T47D (cell line): ENCODE results near the gene FRYL.
"Not testable (repeated sequence)": the region's sequence is repeated elsewhere in the genome, so short reads cannot be mapped to it uniquely, and the experiment has no call there.

Experiments
- DNase-seq, 2 experiments: peaks; one replicate each; pipeline versions ENCODE4 v3.0.0 to v3.0.0-alpha.2; 2011 to 2012; ENCODE audit warnings: low read depth in 1 of 2, low spot score in 1 of 2
- JUND ChIP-seq: IDR thresholded peaks from 2 replicates; pipeline ENCODE4 v1.6.1; 2012; ENCODE audit warnings: low read depth
- in situ Hi-C: cut with HindIII; loops from 2 replicates; pipeline ENCODE4 v1.10.0; 2016; ENCODE audit warnings: low sequenced_read_pairs, low pct_unique_long_range_greater_than_20kb

The FRYL gene

DNA sequence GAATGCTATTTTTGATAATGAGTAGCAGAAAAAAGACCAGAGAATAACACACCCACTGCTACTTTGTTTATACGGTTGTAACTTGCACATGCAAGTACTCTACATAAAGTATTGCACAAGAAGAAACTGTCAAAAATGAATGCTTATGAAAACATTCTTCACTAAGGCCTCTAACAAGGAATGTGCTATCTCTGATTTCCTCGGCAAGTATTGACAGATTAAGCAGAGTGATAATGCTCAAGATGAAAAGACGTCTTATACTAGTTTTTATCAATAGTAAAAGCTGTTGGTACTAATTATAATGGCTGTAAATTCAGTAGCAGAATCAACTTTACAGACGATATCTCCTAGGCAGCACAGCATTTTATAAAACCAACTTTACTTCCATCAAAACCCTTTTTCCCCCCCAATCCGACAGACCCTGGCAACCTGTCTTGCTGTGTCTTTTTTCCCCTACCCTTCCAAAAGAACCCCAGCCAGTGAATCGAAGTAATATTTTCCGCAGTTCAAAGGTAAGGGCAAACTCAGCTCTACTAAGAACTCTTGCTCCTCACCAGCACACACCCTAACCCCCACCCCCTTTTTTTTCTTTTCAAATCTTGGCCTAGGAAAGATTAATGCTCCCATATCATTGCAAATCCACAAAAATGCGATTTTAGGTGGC is 1.5 kb downstream of the FRYL start:
- peak in 1 of 2 experiments; percentile 4 for DNase-seq
- TF ChIP-seq JUND: no peak
- in situ Hi-C loops: no loop called here

DNA sequence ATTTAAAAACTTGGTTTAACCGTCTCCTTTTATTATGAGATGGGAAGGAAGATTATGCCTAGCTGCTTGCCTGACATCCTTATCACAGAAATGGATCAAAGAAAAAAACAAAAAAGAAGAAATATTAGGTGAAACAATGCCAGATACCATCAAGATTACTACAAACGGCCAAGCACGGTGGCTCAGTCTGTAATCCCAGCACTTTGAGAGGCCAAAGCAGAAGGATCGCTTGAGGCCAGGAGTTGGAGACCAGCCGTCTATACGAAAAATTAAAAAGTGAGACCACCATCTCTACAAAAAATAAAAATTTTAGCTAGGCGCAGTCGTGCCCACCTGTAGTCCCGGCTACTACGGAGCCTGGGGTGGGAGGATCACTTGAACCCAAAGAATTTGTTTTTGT is 2.3 kb downstream of the FRYL start:
- in situ Hi-C loops: no loop called here
- DNase-seq: no peak

DNA sequence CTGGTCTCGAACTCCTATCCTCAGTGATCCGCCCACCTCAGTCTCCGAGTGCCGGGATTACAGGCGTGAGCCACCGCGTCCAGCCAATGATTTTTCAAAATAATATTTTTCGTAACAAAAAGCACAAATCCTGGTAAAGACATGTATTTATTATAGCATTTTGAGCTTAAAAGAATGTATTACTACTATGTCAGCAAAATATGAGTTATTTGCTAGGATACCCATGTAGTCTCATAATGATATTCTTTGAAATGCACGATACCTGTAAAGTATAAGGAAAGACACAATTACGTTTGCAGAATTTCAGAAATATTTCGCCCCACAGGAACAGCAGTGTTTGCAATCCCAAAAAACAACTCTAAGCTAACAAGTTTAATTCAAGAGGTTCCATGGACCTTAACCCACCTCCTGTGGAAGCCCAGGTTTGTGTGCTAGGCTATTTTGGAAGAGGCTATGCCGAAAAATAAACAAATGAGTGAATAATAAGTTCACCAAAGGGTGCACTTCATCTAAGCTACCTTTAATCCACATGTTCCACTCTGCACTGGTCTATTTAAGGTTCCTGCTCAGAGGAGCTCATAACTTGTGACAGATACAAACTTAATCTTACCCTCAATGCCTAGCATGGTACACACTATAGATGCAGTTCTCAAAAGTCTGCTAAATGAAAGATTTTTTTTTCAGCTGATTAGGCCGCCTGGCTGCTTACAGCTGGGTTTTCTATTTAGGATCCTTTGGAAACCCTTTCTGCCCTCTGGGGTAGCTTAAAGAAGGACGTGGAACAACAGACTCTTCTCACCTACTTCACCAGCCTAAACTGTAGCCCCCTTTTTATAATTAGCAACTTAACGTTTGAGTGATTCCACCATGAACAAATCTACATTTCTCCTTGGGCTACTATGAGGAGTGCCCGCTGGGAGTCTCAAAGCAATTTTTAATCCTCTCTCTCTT is 5.0 kb downstream of the FRYL start:
- no peak for DNase-seq
- in situ Hi-C loops: no loop called here
- TF ChIP-seq JUND: no peak

More for the DNA sequence above, 2.3 kb downstream of the FRYL start:
- TF ChIP-seq JUND: no peak

DNA sequence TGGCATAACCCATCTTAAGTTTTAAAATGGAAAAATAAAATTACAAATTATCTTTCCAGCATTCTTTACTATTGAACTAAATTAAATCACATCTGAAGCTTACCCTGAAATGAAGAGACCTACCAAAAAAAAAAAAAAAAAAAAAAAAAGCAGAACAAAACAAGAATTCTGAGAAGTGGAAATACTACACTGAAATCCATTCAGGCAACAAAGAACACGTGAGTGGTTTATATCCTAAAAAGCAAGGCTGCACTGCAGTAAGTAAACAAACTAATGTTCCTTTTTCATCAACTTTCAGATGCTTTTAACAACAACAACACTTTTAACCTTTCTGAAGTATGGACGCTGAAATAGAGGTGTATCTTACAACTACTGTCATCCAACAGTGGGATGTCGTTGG is 7.5 kb downstream of the FRYL start:
- TF ChIP-seq JUND: no peak

DNA sequence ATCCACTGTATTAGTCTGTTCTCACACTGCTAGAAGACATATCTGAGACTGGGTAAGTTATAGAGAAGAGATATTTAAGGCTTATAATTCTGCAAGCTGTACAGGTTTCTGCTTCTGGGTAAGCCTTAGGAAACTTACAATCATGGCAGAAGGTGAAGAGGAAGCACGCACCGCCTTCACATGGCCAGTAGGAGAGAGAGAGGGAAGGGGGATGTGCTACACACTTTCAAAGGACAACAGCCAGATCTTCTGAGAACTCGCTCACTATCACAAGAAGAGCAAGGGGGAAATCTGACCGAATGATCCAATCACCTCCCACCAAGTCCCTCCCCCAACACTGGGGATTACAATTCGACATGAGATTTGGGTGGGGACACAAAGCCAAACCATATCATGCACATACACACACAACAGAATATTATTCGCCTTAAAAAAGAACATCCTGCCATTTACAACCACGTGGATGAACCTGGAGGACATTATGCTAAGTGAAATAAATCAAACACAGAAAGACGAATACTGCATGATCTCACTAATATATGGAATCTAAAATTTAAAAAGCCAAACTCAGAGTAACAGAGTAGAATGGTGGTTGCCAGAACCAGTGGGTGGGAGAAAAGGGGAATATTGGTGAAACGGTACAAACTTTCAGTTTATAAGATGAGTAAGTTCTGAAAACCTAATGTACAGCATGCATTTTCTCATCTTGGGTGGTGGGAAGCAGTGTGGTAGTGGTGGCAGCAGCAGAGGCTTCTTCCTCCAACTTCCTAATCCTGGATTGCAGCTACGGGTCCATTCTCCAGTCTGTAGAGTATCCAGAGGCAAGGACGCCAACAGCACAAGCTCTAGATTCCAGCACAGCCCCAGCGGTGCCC is 12.8 kb downstream of the FRYL start:
- no peak for DNase-seq
- in situ Hi-C loops: no loop called here
- no peak for TF ChIP-seq JUND

More for the DNA sequence above, 7.5 kb downstream of the FRYL start:
- DNase-seq: no peak
- in situ Hi-C loops: no loop called here

DNA sequence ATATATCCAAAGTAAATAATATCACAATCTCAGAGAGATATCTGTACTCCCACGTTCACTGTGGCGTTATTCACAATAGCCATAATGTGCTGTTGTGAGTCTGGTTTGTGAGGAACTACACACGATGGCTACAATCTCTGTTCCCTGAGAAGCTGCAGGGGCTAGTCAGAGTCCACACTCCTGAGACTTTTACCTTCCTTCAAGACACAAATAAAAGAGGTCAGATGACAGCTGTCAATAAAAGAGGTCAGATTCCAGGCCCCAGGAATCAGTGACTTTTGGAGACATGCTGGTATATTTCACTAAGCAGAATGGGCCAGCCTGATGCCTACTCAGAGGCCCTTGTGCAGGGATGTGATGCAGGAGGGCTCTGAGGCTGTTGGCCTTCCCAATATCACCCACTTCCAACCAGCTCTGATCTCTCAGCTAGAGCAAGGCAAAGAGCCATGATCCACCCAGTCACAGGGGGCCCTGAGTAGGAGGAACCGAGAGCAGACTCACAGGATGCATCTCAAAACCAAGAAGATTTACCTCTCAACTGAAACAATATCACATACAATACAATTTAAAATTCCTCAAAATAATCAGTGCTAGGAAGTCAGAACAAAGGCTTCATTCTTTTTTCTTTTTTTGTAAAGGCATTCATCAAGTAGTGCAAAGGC is 13.8 kb downstream of the FRYL start:
- TF ChIP-seq JUND: no peak
- in situ Hi-C loops: no loop called here
- no peak for DNase-seq

DNA sequence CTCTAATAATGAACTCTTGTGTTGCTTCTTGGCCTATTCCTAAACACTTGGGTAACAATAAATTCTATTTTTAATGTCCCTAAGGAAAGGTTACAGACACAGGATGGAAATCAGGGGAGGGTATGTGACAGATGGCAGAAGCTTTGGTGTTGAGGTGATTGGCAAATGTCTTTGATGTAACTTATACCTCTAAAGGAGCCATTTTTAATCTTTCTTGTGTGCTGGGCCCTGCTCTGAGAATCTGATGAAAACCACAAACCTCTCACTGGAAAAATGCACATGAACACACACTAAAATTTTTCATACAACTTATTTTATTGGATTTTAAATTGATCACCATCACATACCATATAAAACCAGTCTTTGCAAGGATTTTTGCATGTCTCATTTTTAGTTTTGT is 17.7 kb downstream of the FRYL start:
- in situ Hi-C loops: no loop called here

DNA sequence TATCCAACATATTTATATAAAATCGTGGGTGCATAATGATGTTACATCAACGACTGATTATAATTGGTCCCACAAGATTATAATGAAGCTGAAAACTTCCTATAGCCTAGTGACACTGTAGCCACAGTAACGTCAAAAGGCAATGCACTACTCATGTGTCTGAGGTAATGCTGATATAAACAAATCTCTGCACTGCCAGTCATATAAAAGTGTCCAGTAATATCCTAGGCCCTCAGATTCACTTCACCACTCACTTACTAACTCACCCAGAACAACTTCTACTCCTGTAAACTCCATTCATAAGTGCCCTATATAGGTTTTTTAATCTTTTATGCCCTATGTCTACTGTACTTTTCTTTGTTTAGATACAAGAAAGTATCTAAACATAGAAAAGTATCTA is 18.8 kb downstream of the FRYL start:
- no peak for DNase-seq
- no peak for TF ChIP-seq JUND
- in situ Hi-C loops: no loop called here

More for the DNA sequence above, 17.7 kb downstream of the FRYL start:
- no peak for DNase-seq
- TF ChIP-seq JUND: no peak

DNA sequence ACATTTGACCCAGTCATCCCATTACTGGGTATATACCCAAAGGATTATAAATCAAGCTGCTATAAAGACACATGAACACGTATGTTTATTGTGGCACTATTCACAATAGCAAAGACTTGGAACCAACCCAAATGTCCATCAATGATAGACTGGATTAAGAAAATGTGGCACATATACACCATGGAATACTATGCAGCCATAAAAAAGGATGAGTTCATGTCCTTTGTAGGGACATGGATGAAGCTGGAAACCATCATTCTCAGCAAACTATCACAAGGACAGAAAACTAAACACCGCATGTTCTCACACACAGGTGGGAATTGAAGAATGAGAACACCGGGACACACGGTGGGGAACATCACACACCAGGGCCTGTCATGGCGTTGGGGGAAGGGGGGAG is 21.4 kb downstream of the FRYL start:
- DNase-seq, in situ Hi-C loops: not testable (repeated sequence)

DNA sequence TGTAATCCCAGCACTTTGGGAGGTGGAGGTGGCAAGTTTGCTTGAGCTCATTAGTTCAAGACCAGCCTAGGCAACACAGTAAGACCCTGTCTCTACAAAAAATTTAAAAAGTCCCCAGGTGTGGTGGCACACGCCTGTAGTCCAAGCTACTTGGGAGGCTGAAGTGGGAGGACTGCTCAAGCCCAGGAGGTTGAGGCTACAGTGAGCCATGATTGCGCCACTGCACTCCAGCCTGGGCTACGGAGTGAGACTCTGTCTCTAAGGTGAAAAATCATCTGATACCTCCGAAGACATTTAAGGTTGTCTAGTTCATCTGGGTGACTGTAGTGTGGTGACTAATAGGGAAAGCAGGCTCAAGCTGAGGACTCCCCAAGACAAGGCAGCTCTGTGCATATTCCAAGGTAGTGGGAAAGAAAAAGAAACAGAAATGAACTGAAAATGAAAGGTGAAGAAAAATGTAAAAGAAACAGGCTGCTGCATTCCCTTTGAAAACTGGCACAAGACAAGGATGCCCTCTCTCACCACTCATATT is 23.3 kb downstream of the FRYL start:
- in situ Hi-C loops: no loop called here
- no peak for DNase-seq
- TF ChIP-seq JUND: no peak

DNA sequence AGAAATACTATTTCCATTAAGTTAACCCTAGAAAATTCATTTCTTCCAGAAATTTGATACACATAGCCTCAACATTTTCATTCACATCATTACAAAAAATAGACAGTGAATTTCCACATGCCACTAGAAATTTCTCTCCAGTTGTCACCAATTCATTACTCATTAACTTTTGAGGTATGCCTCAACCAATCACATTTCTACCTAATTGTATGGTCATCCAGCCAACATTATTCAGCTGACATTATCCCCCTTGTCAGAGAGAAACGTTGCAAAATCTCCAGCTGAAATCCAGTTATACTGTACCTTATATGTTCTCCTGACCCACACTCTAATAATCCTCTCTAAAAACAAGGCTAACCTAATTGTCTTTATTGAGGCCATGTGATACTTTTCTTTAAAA is 24.8 kb downstream of the FRYL start:
- no peak for DNase-seq
- in situ Hi-C loops: no loop called here
- no peak for TF ChIP-seq JUND

DNA sequence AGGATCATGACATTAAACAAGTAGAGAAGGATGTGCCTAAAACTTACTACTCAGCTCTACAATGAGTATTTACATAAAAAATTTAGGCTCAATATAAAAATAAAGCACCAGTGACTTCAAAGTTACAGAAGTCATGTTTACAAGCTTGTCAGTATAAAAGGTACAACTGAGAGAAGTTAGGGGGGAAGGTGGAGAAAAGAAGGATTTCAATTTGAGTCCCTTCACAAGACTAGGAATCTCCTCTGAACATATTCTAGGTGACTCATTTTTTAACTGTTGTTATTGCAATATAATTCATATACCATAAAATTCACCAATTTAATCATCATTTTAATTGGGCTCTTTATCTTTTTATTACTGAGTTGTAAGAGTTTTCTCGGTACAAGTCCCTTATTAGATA is 26.9 kb downstream of the FRYL start:
- in situ Hi-C loops: no loop called here
- DNase-seq: no peak
- no peak for TF ChIP-seq JUND
